ENCODE results near the gene ZBTB32. TPM values are rescaled to one million over a fixed set of nuclear protein-coding genes. Genes with fewer than 3 reads are reported as not detected.

The ZBTB32 gene
- total RNA-seq, 1 experiment from 2014 or later: not detected

- no peak for TF ChIP-seq CEBPB (IDR thresholded peaks at IDR 0.05; ENCODE audit: low read depth)
- TF ChIP-seq ZFX (IDR thresholded peaks at IDR 0.05): no peak
- no peak for TF ChIP-seq POLR2AphosphoS5 (IDR thresholded peaks at IDR 0.05; ENCODE audit: low read depth, low read length)
- no peak for TF ChIP-seq SRF (IDR thresholded peaks at IDR 0.05; ENCODE audit: low read depth)
- no peak for TF ChIP-seq RAD21 (IDR thresholded peaks at IDR 0.05; ENCODE audit: low read depth)
- no peak for TF ChIP-seq TCF7L2 (IDR thresholded peaks at IDR 0.05; ENCODE audit: borderline replicate concordance, extremely low read depth, insufficient read depth, insufficient read length)
Observed at GRCh38 chr19:35751839-35752745, 47.7 kb downstream of the ZBTB32 start (continued).

DNA sequence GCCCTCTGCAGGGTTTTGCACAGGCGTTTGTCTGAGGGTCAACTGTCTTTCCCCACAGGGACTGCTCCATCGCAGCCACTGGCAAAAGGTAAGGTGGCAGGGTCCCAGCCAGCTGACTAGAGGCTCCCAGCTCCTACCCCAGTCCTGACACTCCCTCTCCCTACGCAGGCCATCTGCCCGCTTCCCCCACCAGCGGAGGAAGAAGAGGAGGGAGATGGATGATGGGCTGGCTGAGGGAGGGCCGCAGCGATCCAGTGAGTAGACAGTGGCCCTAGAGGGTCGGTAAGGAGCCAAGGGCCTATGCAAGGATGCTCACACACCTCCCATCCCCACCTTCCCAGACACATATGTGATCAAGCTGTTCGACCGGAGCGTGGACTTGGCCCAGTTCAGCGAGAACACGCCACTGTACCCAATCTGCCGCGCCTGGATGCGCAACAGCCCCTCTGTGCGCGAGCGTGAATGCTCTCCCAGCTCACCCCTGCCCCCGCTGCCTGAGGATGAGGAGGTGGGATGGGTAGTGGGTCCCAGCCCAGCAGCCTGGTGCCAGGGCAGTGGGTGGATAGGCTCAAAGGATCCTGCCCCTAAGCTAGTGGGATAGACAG, 48.5 kb downstream of the ZBTB32 start:
- Histone ChIP-seq H3K27ac (ENCODE audit: low read depth, low read length) (no peak overlapping the region), H3K9me3 (ENCODE audit: control insufficient read depth in 1 of 2, insufficient read depth in 1 of 2, low read depth in 1 of 2, low read length in 2 of 2) (no peaks in the 10 kb centered on the region), H4K20me1 (ENCODE audit: insufficient read depth) (no peaks in the 10 kb centered on the region), H3K4me2 (ENCODE audit: low read length) (no peak overlapping the region), H3K27me3 (ENCODE audit: insufficient read depth, low read length) (no peaks in the 10 kb centered on the region), H2AFZ (ENCODE audit: low read depth, low read length, poor library complexity, severe bottlenecking) (no peak overlapping the region), H3K9me2 (ENCODE audit: insufficient read depth) (no peaks in the 10 kb centered on the region), H3K79me2 (ENCODE audit: insufficient read depth, low read length) (peaks cover 5% of the 10 kb centered on the region; the same call in 1 of the 2 replicates), H3K4me1 (ENCODE audit: control insufficient read depth in 1 of 2, insufficient read depth in 2 of 2, low read length in 2 of 2) (peaks cover 13 to 16% of the 10 kb centered on the region in 2 experiments), H3K36me3 (ENCODE audit: control insufficient read depth in 1 of 2, insufficient read depth in 2 of 2, low read length in 2 of 2) (no peaks in the 10 kb centered on the region; a peak in 2 of 4 replicates), H3K4me3 (replicated peaks in 1 of 2; ENCODE audit: low read depth in 1 of 2, low read length in 2 of 2) (no peak overlapping the region), H3K9ac (ENCODE audit: low read length) (no peak overlapping the region)
- POLR2A ChIA-PET: no interaction called here
- no peak for ATAC-seq
- no peak for TF ChIP-seq CEBPB (IDR thresholded peaks at IDR 0.05; ENCODE audit: low read depth)
- TF ChIP-seq CTCF (IDR thresholded peaks at IDR 0.05 in 2 of 3, conservative IDR thresholded peaks at IDR 0.05 in 1 of 3; ENCODE audit: borderline replicate concordance in 1 of 3, insufficient read depth in 1 of 3, low read depth in 2 of 3, low read length in 2 of 3): no peak
- TF ChIP-seq TCF7L2 (IDR thresholded peaks at IDR 0.05; ENCODE audit: borderline replicate concordance, extremely low read depth, insufficient read depth, insufficient read length): no peak
- no peak for TF ChIP-seq YY1 (IDR thresholded peaks at IDR 0.05; ENCODE audit: extremely low read depth, insufficient replicate concordance, low read depth, low read length)
- no peak for TF ChIP-seq POLR2A (IDR thresholded peaks at IDR 0.05; ENCODE audit: borderline replicate concordance, extremely low read depth, insufficient read depth, insufficient read length)
- no peak for TF ChIP-seq POLR2AphosphoS5 (IDR thresholded peaks at IDR 0.05; ENCODE audit: low read depth, low read length)
- no peak for TF ChIP-seq MAX (IDR thresholded peaks at IDR 0.05)
- TF ChIP-seq, protein P1, sequence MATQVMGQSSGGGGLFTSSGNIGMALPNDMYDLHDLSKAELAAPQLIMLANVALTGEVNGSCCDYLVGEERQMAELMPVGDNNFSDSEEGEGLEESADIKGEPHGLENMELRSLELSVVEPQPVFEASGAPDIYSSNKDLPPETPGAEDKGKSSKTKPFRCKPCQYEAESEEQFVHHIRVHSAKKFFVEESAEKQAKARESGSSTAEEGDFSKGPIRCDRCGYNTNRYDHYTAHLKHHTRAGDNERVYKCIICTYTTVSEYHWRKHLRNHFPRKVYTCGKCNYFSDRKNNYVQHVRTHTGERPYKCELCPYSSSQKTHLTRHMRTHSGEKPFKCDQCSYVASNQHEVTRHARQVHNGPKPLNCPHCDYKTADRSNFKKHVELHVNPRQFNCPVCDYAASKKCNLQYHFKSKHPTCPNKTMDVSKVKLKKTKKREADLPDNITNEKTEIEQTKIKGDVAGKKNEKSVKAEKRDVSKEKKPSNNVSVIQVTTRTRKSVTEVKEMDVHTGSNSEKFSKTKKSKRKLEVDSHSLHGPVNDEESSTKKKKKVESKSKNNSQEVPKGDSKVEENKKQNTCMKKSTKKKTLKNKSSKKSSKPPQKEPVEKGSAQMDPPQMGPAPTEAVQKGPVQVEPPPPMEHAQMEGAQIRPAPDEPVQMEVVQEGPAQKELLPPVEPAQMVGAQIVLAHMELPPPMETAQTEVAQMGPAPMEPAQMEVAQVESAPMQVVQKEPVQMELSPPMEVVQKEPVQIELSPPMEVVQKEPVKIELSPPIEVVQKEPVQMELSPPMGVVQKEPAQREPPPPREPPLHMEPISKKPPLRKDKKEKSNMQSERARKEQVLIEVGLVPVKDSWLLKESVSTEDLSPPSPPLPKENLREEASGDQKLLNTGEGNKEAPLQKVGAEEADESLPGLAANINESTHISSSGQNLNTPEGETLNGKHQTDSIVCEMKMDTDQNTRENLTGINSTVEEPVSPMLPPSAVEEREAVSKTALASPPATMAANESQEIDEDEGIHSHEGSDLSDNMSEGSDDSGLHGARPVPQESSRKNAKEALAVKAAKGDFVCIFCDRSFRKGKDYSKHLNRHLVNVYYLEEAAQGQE (IDR thresholded peaks at IDR 0.05; ENCODE audit: low read depth): no peak
- intact Hi-C loops (cut with micrococcal nuclease): no loop called here
- CTCF ChIA-PET: no interaction called here
- no TSS peak for BruUV-seq (replicated peaks)
- RAD21 ChIA-PET (ENCODE audit: low non-redundant PET in 1 of 2, low total read pairs in 2 of 2, uncharacterized antibody in 2 of 2, unreplicated experiment in 2 of 2): no interaction called here
- DNase-seq (ENCODE audit: low read depth, low spot score): no peak

Measured in HCT116 (cell line).